CD14-positive monocyte (primary cell): ENCODE results near the gene PDIA6. TPM values are rescaled to one million over a fixed set of nuclear protein-coding genes. Genes with fewer than 3 reads are reported as not detected.
A peak's percentile ranks its signal among the peaks of the same experiment; 100 is the strongest.

Experiments used
- DNase-seq, 3 donors: peaks; one replicate each; pipeline ENCODE4 v3.0.0-alpha.2; 2011 to 2022
- H2AFZ ChIP-seq: 2 replicates; pipeline ENCODE4 v1.6.0; 2012; ENCODE audit warnings: mild to moderate bottlenecking, low read depth, low read length, inconsistent platforms; ENCODE audit not compliant: insufficient read depth, poor library complexity, severe bottlenecking
- H3K27ac ChIP-seq, 2 donors: 1 replicate in 1 of 2; 2 replicates in 1 of 2; pipeline ENCODE4 v1.5.1; 2012 to 2013; ENCODE audit warnings: low read length in 2 of 2, control low read depth in 1 of 2, inconsistent platforms in 1 of 2, low read depth in 1 of 2, mild to moderate bottlenecking in 1 of 2
- H3K27me3 ChIP-seq, 2 donors: one replicate each; pipeline versions ENCODE4 v1.6.0 to v1.6.1; 2011 to 2013; ENCODE audit warnings: low read length in 2 of 2; ENCODE audit not compliant: control insufficient read depth in 2 of 2, insufficient read depth in 2 of 2
- H3K36me3 ChIP-seq, 2 donors: replicated peaks in 1 of 2; 1 replicate in 1 of 2; 2 replicates in 1 of 2; pipeline versions ENCODE4 v1.5.1 to v1.6.1; 2012 to 2013; ENCODE audit warnings: low read length in 2 of 2, control low read depth in 1 of 2, inconsistent platforms in 1 of 2, mild to moderate bottlenecking in 1 of 2; ENCODE audit not compliant: insufficient read depth in 2 of 2, control insufficient read depth in 1 of 2
- H3K4me1 ChIP-seq, 2 donors: 1 replicate in 1 of 2; 2 replicates in 1 of 2; pipeline versions ENCODE4 v1.5.1 to v1.6.1; 2012 to 2013; ENCODE audit warnings: low read length in 2 of 2, control low read depth in 1 of 2, inconsistent platforms in 1 of 2, mild to moderate bottlenecking in 1 of 2, moderate library complexity in 1 of 2; ENCODE audit not compliant: insufficient read depth in 2 of 2, control insufficient read depth in 1 of 2
- H3K4me2 ChIP-seq: replicated peaks from 2 replicates; pipeline ENCODE3; 2012; ENCODE audit warnings: low read length, moderate library complexity, mild to moderate bottlenecking; ENCODE audit not compliant: poor library complexity, severe bottlenecking; ENCODE audit errors: extremely low read depth
- H3K4me3 ChIP-seq, 3 experiments: fragments of 200-600 bp in 1 of 3; sonication (generic) in 1 of 3; replicated peaks in 1 of 3; 1 replicate in 2 of 3; 2 replicates in 1 of 3; pipeline ENCODE4 v1.5.1; 2011 to 2013; ENCODE audit warnings: low read length in 3 of 3, mild to moderate bottlenecking in 3 of 3, control low read depth in 2 of 3, low read depth in 2 of 3, inconsistent platforms in 1 of 3, moderate library complexity in 1 of 3
- H3K79me2 ChIP-seq: 2 replicates; pipeline ENCODE4 v1.6.0; 2012; ENCODE audit warnings: mild to moderate bottlenecking, control low read depth, inconsistent platforms, low read length, moderate library complexity; ENCODE audit not compliant: insufficient read depth
- H3K9ac ChIP-seq: 2 replicates; pipeline ENCODE4 v1.6.0; 2017; ENCODE audit warnings: low read length, mild to moderate bottlenecking; ENCODE audit not compliant: insufficient read depth, poor library complexity, severe bottlenecking
- H3K9me3 ChIP-seq, 2 donors: replicated peaks in 1 of 2; 1 replicate in 1 of 2; 2 replicates in 1 of 2; pipeline versions ENCODE4 v1.5.1 to v1.6.1; 2012 to 2013; ENCODE audit warnings: low read length in 2 of 2, control low read depth in 1 of 2; ENCODE audit not compliant: control insufficient read depth in 1 of 2, insufficient read depth in 1 of 2
- H4K20me1 ChIP-seq: 2 replicates; pipeline ENCODE4 v1.6.0; 2012; ENCODE audit warnings: mild to moderate bottlenecking, low read length, control low read depth, moderate library complexity; ENCODE audit not compliant: insufficient read depth
- H3K27ac Mint-ChIP-seq, 7 donors: one replicate each; pipeline ENCODE4 v1.8.0; 2020; ENCODE audit warnings: mild to moderate bottlenecking in 7 of 7, mixed read lengths in 7 of 7, moderate library complexity in 6 of 7, inconsistent platforms in 2 of 7
- H3K27me3 Mint-ChIP-seq, 3 donors: one replicate each; pipeline ENCODE4 v1.8.0; 2021 to 2022; ENCODE audit warnings: low read depth in 3 of 3, mild to moderate bottlenecking in 3 of 3, mixed read lengths in 3 of 3, moderate library complexity in 3 of 3, inconsistent platforms in 1 of 3
- H3K36me3 Mint-ChIP-seq, 2 donors: one replicate each; pipeline ENCODE4 v1.8.0; 2020; ENCODE audit warnings: mixed read lengths in 2 of 2, inconsistent platforms in 1 of 2, mild to moderate bottlenecking in 1 of 2
- H3K4me1 Mint-ChIP-seq: one replicate; pipeline ENCODE4 v1.8.0; 2020; ENCODE audit warnings: mild to moderate bottlenecking, mixed read lengths
- H3K4me3 Mint-ChIP-seq, 2 donors: one replicate each; pipeline ENCODE4 v1.8.0; 2020; ENCODE audit warnings: mild to moderate bottlenecking in 2 of 2, mixed read lengths in 2 of 2, moderate library complexity in 1 of 2
- H3K9me3 Mint-ChIP-seq, 7 donors: one replicate each; pipeline ENCODE4 v1.8.0; 2020 to 2022; ENCODE audit warnings: mixed read lengths in 7 of 7, mild to moderate bottlenecking in 6 of 7, moderate library complexity in 6 of 7, inconsistent platforms in 2 of 7
- CTCF ChIP-seq: fragments of 200-600 bp; IDR thresholded peaks from one replicate; pipeline ENCODE4 v1.8.0; 2022; ENCODE audit warnings: antibody characterized with exemption, mild to moderate bottlenecking
- WGBS: methylation state at CpG from one replicate; pipeline ENCODE4 v1.1.5; 2013; ENCODE audit warnings: missing lambda C conversion rate; ENCODE audit not compliant: insufficient coverage; 5-methylcytosine and 5-hydroxymethylcytosine counted together
- intact Hi-C, 2 donors: fragments of 100-400 bp; cut with micrococcal nuclease; formaldehyde crosslinking; loops; one replicate each; pipeline versions ENCODE4 v1.15.0 to v1.15.1; 2023
- polyA plus RNA-seq, 3 donors: library from polyadenylated mRNA; depleted of rRNA in 1 of 3; unstranded in 2 of 3; stranded (reverse) in 1 of 3; fragments of 300-500 nt in 2 of 3; fragments of >200 nt in 1 of 3; fragmentation: Illumina TruSeq in 2 of 3; gene quantifications; 1 replicate in 2 of 3; 2 replicates in 1 of 3; pipeline ENCODE4 v1.2.3, GENCODE V29; 2012 to 2021

Gene PDIA6
- polyA plus RNA-seq, 3 donors, result 49.8 to 187 (median 166) TPM

DNA sequence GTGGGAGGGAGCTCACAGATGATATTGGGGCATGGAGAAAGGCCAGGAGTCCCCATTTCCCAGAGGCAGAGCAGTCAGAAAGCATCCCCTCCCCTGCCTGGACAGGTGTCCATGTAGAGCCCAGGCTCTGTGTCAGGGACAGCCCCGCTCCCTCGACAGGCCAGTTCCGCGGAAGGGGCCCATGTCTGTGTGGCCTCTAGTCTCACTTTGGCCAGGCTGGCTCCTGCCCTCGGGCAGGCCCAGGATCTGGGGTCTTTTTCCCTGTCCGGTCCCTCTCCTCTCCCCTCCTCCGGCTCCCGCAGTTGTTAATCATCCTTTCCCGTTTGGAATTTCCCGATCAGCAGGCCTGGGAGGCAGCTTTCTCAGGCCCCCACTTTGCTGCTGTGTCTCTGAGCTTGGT is 20.4 kb upstream of the PDIA6 start:
- whole genome bisulfite sequencing, result 87% methylated on average over 7 of the region's 10 CpGs
- no peak for TF ChIP-seq CTCF
- H4K20me1 ChIP-seq, result no peaks in the 10 kb centered on the region
- no peak overlapping the region for H3K27ac Mint-ChIP-seq
- no peak overlapping the region for H2AFZ ChIP-seq
- H3K27me3 ChIP-seq, result peaks cover 0 to 48% of the 10 kb centered on the region in 2 donors
- no peak overlapping the region for H3K9ac ChIP-seq
- no peak overlapping the region for H3K27ac ChIP-seq
- no peak overlapping the region for H3K4me3 ChIP-seq
- H3K4me1 ChIP-seq, result no peaks in the 10 kb centered on the region
- H3K27me3 Mint-ChIP-seq, result peaks cover 23 to 57% (median 35%) of the 10 kb centered on the region in 3 donors
- H3K79me2 ChIP-seq, result no peaks in the 10 kb centered on the region
- intact Hi-C loops, result loop anchor here (1.0 to 10.0 kb wide), 4 partner anchors 63 to 612 kb away; no protein-coding TSS in a partner anchor
- no peaks in the 10 kb centered on the region for H3K36me3 Mint-ChIP-seq
- no peaks in the 10 kb centered on the region for H3K9me3 ChIP-seq
- H3K4me1 Mint-ChIP-seq, result peaks cover 10% of the 10 kb centered on the region
- peaks cover 0 to 2% (median 0%) of the 10 kb centered on the region in 7 donors for H3K9me3 Mint-ChIP-seq
- H3K4me2 ChIP-seq, result no peak overlapping the region
- H3K4me3 Mint-ChIP-seq, result peak overlapping the region in 1 of 2 donors; percentile 63
- no peaks in the 10 kb centered on the region for H3K36me3 ChIP-seq
- no peak for DNase-seq

DNA sequence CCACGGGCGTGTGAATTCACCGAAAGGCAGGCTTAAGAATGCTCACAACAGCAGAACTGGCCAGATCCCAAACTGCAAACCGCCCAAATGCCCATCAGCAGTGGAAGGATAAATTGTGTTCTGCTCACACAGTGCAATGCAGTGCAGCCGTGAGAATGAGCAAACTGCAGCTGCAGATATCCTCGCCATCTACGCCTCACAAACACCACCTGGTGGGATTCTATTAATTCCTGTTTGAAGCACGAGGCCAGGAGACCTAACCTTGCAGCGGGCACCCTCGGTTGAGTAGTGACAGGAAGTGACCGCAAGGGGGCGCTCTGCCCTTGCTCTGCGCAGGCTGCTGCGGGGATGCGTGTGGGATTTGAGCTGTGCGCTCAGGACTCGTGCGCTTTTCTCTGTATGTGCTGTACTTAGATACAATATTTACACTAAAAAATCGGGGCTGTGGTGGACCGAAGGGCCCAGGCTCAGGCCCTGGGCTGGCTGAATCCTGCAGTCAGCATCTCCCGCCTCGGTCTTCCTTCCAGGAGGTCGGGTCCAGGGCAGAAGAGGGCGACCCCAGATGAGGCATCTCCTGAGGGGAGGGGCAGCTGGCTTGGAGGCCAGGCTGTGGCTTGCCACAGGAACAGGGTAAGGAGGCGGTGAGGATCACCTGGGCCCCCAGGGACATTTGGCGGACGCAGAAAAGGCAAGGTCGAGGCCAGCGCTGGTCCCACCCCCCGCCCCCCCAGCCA is 19.8 kb upstream of the PDIA6 start:
- Mint-ChIP-seq H3K9me3 (peaks cover 0 to 2% (median 0%) of the 10 kb centered on the region in 7 donors), H3K36me3 (no peaks in the 10 kb centered on the region), H3K4me1 (peaks cover 10% of the 10 kb centered on the region), H3K27me3 (peaks cover 23 to 52% (median 35%) of the 10 kb centered on the region in 3 donors), H3K27ac (no peak overlapping the region), H3K4me3 (peak overlapping the region in 1 of 2 donors; percentile 55)
- Histone ChIP-seq H3K9me3 (no peaks in the 10 kb centered on the region), H3K36me3 (no peaks in the 10 kb centered on the region), H3K79me2 (no peaks in the 10 kb centered on the region), H3K27me3 (peaks cover 0 to 48% of the 10 kb centered on the region in 2 donors), H4K20me1 (no peaks in the 10 kb centered on the region), H3K4me2 (no peak overlapping the region), H2AFZ (no peak overlapping the region), H3K27ac (no peak overlapping the region), H3K4me3 (no peak overlapping the region), H3K9ac (no peak overlapping the region), H3K4me1 (no peaks in the 10 kb centered on the region)
- intact Hi-C loops, result loop anchor here (1.0 to 10.0 kb wide), 4 partner anchors 68 to 612 kb away; no protein-coding TSS in a partner anchor
- DNase-seq, result peak; percentile 64 to 75 (median 71)
- TF ChIP-seq CTCF, result peak; percentile 92
- 22% methylated on average over 19 of the region's 30 CpGs for WGBS
